Measurements from ENCODE around the gene HECTD4. TPM values are rescaled to one million over a fixed set of nuclear protein-coding genes. Genes with fewer than 3 reads are reported as not detected.

The HECTD4 gene
- total and polyA plus RNA-seq, 10 donors = 5.4 to 70.8 (median 50.1) TPM

GRCh38 chr12:112288638-112289037 is 93.6 kb downstream of the HECTD4 start:
- Histone ChIP-seq H3K4me3 (no peak overlapping the region), H3K27ac (no peak overlapping the region), H3K9me3 (peaks cover 0 to 19% (median 13%) of the 10 kb centered on the region in 8 donors), H3K4me1 (no peaks in the 10 kb centered on the region), H3K27me3 (replicated peaks in 1 of 7) (no peaks in the 10 kb centered on the region), H3K36me3 (peaks cover 0 to 60% (median 2%) of the 10 kb centered on the region in 6 donors)
- TF ChIP-seq POLR2A (IDR thresholded peaks at IDR 0.05) (no peak), CTCF (IDR thresholded peaks at IDR 0.05 in 8 of 11, conservative IDR thresholded peaks at IDR 0.05 in 3 of 11) (no peak), POLR2AphosphoS5 (IDR thresholded peaks at IDR 0.05) (no peak)
- no peak for DNase-seq
- intact Hi-C loops (cut with DNase I; ENCODE audit: low total_unique reads) = no loop called here
- 93 to 100% (median 100%) methylated on average over 1 of the region's 1 CpG for WGBS, 5 donors

- DNase-seq = no peak
- 69 to 83% (median 79%) methylated on average over 5 of the region's 5 CpGs for WGBS, 5 donors
- H3K36me3 ChIP-seq = peaks cover 0 to 50% (median 2%) of the 10 kb centered on the region in 6 donors
- intact Hi-C loops (cut with DNase I; ENCODE audit: low total_unique reads) = no loop called here
- no peaks in the 10 kb centered on the region for H3K4me1 ChIP-seq
- no peak overlapping the region for H3K27ac ChIP-seq
- no peak overlapping the region for H3K4me3 ChIP-seq
- TF ChIP-seq POLR2AphosphoS5 (IDR thresholded peaks at IDR 0.05) = no peak
- TF ChIP-seq POLR2A (IDR thresholded peaks at IDR 0.05) = no peak
- no peak for TF ChIP-seq CTCF (IDR thresholded peaks at IDR 0.05 in 8 of 11, conservative IDR thresholded peaks at IDR 0.05 in 3 of 11)
- no peaks in the 10 kb centered on the region for H3K27me3 ChIP-seq (replicated peaks in 1 of 7)
- peaks cover 0 to 19% (median 13%) of the 10 kb centered on the region in 8 donors for H3K9me3 ChIP-seq
Observed at GRCh38 chr12:112285600-112286401, 96.4 kb downstream of the HECTD4 start.

- Histone ChIP-seq H3K4me3 (no peak overlapping the region), H3K36me3 (peaks cover 0 to 35% (median 5%) of the 10 kb centered on the region in 6 donors), H3K9me3 (peaks cover 0 to 5% (median 4%) of the 10 kb centered on the region in 8 donors), H3K27ac (no peak overlapping the region), H3K4me1 (no peaks in the 10 kb centered on the region), H3K27me3 (replicated peaks in 1 of 7) (no peaks in the 10 kb centered on the region)
- WGBS, 5 donors = 73 to 90% (median 83%) methylated on average over 2 of the region's 2 CpGs
- intact Hi-C loops (cut with DNase I; ENCODE audit: low total_unique reads) = no loop called here
- TF ChIP-seq CTCF (IDR thresholded peaks at IDR 0.05 in 8 of 11, conservative IDR thresholded peaks at IDR 0.05 in 3 of 11) (no peak), POLR2A (IDR thresholded peaks at IDR 0.05) (no peak), POLR2AphosphoS5 (IDR thresholded peaks at IDR 0.05) (no peak)
- DNase-seq = no peak
Observed at GRCh38 chr12:112283546-112283945, 98.7 kb downstream of the HECTD4 start.

- Histone ChIP-seq H3K4me3 (no peak overlapping the region), H3K36me3 (peaks cover 0 to 35% (median 9%) of the 10 kb centered on the region in 6 donors), H3K27ac (no peak overlapping the region), H3K9me3 (no peaks in the 10 kb centered on the region), H3K27me3 (replicated peaks in 1 of 7) (no peaks in the 10 kb centered on the region), H3K4me1 (no peaks in the 10 kb centered on the region)
- DNase-seq = no peak
- TF ChIP-seq POLR2A (IDR thresholded peaks at IDR 0.05) (no peak), CTCF (IDR thresholded peaks at IDR 0.05 in 8 of 11, conservative IDR thresholded peaks at IDR 0.05 in 3 of 11) (no peak), POLR2AphosphoS5 (IDR thresholded peaks at IDR 0.05) (no peak)
- 90 to 98% (median 94%) methylated on average over 8 of the region's 8 CpGs for WGBS, 5 donors
- intact Hi-C loops (cut with DNase I; ENCODE audit: low total_unique reads) = no loop called here
Observed at GRCh38 chr12:112282920-112283319, 99.3 kb downstream of the HECTD4 start.
